GM18858 (cell line): ENCODE results near the gene LRRC8B.
"Not testable (repeated sequence)": the region's sequence is repeated elsewhere in the genome, so short reads cannot be mapped to it uniquely, and the experiment has no call there.

Experiments used
- ATAC-seq: cut with Tn5 transposase; IDR thresholded peaks from one replicate; pipeline ENCODE4 v1.9.1; 2021; ENCODE audit not compliant: unreplicated experiment

Gene LRRC8B

DNA sequence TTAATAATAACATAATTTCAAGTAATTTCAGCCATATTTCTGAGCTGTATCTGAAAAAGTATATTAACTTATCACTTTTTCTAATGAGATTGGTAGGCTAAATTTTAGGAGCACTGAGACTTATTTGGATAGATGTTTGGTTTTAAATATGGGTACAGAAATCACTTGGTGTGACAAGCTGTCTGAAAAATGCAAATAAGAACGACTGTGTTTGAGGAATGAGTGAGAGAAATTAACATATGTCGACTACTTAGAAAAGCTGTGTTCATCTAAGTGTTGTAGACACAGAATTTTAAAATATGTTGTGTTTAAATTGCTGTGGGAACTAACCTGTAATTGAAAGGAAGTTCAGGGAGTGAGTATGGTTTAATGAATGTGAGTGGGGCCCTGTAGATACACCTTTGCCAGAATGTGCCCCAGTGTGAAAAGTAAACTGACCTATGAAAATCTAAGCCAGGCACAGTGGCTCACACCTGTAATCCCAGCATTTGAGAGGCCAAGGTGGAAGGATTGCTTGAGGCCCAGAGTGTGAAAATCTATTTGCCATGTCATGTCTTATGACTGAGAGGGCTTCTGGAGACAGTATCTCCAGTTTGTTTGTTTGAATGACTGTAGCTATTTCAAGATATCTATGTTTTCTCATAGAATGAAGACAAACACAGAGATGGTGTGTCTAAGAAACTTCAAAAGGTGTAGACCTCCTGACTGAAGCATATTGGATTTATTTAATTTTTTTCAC is 54.5 kb downstream of the LRRC8B start:
- ATAC-seq, result no peak

GRCh38 chr1:89580036-89580435 is 55.4 kb downstream of the LRRC8B start:
- ATAC-seq, result no peak

GRCh38 chr1:89581859-89582258 is 57.2 kb downstream of the LRRC8B start:
- ATAC-seq, result no peak

- ATAC-seq, result no peak
Observed at GRCh38 chr1:89582571-89582970, 57.9 kb downstream of the LRRC8B start.

GRCh38 chr1:89584211-89584610 is 59.6 kb downstream of the LRRC8B start:
- no peak for ATAC-seq

GRCh38 chr1:89584781-89585180 is 60.2 kb downstream of the LRRC8B start:
- no peak for ATAC-seq

DNA sequence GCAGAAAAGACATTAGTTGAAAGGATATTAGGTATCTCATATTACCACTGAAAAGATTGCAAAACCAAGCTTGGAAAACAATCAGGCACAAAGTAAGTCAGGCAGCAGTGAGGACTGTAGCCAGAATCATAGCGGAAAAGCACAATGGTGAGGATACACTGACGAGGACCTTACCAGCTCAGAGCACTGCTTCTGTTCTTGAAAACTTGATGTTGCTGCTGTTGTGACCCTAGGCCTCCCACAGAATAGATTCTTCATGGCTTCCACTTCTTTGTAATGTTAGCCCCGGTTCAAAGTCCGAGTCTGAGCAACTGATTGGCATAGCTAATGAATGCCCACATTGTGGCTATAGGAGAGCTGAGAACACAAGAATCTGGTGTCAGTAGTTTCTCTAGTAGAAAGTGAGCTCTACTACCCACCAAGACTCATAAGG is 63.1 kb downstream of the LRRC8B start:
- no peak for ATAC-seq

- ATAC-seq, result no peak
Observed at GRCh38 chr1:89588480-89588879, 63.9 kb downstream of the LRRC8B start.

DNA sequence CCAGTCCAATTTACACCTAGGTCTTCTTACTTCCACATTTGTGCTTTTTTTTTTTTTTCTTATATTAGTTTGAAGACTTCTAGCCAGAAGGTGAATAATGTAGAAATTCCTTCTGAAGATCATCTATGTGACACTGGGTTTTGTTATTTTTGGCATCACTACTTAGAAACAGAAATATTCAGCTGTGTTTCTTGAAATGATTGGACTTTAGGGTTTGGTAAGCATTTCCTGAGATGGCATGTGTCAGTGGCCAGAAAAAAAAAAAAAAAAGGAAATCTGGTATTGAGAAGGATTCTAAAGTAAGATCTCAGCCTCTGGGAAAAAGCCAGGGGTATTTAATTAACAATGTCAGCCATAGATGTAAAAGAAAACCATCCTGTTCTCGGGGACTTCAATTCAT is 64.9 kb downstream of the LRRC8B start:
- ATAC-seq, result peak; percentile 47

- ATAC-seq, result no peak
Observed at GRCh38 chr1:89590341-89591080, 65.9 kb downstream of the LRRC8B start.

DNA sequence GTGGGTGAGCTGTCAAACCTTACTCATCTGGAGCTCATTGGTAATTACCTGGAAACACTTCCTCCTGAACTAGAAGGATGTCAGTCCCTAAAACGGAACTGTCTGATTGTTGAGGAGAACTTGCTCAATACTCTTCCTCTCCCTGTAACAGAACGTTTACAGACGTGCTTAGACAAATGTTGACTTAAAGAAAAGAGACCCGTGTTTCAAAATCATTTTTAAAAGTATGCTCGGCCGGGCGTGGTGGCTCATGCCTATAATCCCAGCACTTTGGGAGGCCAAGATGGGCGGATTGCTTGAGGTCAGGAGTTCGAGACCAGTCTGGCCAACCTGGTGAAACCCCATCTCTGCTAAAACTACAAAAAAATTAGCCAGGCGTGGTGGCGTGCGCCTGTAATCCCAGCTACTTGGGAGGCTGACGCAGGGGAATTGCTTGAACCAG is 68.3 kb downstream of the LRRC8B start:
- not testable (repeated sequence) for ATAC-seq

DNA sequence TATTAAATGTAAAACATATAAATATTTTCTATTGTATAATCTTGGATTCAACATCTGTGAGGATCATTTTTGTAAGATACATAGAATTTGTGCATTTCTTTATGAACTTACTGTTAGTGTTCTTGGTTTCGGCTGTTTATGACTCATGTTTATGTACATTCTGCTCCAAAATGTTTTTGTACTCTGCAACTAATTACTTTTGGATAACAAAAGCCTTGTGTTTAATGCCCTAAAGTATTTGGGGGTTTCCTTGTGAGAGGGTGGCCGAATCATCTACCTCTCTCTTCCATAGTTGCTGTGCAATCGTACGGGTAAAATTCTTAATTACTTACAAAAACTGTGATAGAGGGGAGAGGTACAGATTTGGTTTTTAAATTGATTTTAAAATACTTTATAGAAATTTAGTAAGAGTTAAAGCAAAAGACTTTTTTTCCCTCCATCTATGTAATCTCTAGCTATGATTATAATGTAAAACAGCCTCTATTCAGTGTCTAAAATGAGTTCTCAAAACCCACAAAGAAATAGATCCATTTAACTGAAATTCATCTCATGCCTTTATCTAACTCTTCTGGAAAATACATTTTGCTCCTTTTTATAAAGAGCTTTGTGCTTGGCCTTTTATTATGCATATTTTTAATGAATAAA is 69.6 kb downstream of the LRRC8B start:
- no peak for ATAC-seq

GRCh38 chr1:89596698-89597097 is 72.1 kb downstream of the LRRC8B start:
- no peak for ATAC-seq

GRCh38 chr1:89598450-89599331 is 74.1 kb downstream of the LRRC8B start:
- ATAC-seq, result no peak

GRCh38 chr1:89599332-89599630 is 74.7 kb downstream of the LRRC8B start:
- ATAC-seq, result no peak

- ATAC-seq, result no peak
Observed at GRCh38 chr1:89600451-89601224, 76.0 kb downstream of the LRRC8B start.

DNA sequence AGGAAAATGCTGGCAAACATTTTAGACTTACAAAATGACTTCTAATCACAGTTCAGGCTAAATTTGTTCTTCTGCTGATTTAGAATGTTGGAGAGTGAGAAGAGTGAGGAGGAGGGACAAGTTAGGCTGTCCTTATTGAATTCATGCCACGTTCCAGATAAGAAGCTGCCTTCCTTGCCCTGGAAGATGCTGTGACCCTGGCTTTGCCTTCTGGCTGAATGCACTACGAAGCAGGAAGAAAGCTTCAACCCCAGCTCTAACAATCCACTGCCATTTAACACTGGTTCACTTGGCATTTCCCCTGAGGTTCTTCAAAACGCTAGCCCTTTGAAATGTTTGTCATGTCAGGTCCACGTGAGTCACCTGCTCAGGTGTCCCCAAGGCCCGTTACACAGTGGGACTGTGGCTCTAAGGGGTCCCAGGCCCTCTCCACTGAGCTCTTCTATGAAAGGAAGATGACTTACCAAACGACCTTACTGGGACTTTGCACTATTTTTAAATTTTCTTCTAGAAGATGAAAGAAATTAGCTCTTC is 78.3 kb downstream of the LRRC8B start:
- no peak for ATAC-seq

DNA sequence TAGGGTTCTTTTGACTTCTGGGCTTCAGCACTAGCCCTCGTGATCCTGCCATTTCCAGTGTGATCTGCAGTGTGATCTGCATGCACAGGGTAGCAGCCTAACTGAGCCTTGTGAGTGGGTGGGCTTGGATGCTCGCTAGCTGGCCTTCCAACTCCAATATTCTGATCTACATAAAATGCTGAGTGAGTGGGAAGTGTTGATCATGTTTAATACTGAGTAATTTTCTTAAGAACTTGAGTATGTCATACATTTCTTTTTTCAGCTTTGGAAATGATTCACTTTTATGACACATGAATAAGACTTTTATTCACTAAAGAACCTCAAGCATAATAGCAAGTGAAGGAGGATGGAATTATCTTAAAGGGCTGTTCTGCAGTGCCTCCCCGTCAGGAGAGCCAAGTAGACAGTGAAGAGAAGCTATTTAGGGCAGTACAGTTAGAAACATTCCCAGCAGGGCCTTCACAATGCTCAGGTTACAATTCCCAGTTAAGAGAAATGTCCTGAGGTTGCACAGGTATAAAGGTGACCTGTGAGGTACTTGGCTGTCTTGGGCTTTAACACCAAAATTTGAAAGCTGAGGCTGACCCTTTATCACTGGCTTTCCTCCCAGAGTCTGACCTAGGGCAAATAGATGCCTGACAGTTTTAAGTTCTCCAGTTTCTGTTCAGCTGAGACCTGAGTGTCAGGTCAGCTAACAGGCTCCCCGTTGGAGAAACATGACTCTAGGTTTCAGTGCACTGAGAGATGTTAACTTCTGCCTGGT is 79.2 kb downstream of the LRRC8B start:
- no peak for ATAC-seq

DNA sequence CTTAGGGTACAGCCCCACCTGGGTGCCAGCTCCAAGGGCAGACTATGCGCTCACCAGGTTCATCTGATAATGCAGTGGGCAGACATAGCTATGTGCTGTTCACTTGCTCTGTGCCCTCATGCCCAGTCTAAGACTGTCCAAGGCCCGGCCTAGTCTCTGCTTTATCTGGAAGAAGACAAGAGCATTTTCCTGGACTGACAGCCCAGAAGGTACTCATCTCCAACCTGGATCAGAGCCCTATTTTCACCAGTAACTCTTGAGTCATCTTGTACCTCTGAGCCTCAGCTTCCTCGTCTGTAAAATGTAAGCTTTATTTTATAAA is 79.7 kb downstream of the LRRC8B start:
- no peak for ATAC-seq

GRCh38 chr1:89605692-89606091 is 81.1 kb downstream of the LRRC8B start:
- ATAC-seq, result no peak
